Astrocyte (in vitro differentiated cells and primary cell): ENCODE results near the gene EID2B.
A peak's percentile ranks its signal among the peaks of the same experiment; 100 is the strongest.

Source experiments
- CTCF ChIP-seq: IDR thresholded peaks from 2 replicates; pipeline ENCODE4 v1.5.1; 2011; ENCODE audit warnings: low read depth, mild to moderate bottlenecking, inconsistent platforms, low read length, moderate library complexity; ENCODE audit not compliant: insufficient read depth
- EZH2 ChIP-seq: IDR thresholded peaks from 2 replicates; pipeline ENCODE4 v1.6.1; 2012; ENCODE audit warnings: mild to moderate bottlenecking, low read length, inconsistent platforms; ENCODE audit not compliant: insufficient read depth

GRCh38 chr19:39539518-39540332 is 7.1 kb upstream of the EID2B start, which contains the start of gene EID2:
- peak; percentile 69 for TF ChIP-seq CTCF
- TF ChIP-seq EZH2: no peak
